HG02981 (cell line): Measurements from ENCODE around the gene ZNF775.

Source experiments
- ATAC-seq: cut with Tn5 transposase; IDR thresholded peaks from one replicate; pipeline ENCODE4 v1.9.1; 2021; ENCODE audit warnings: mild to moderate bottlenecking, moderate library complexity; ENCODE audit not compliant: unreplicated experiment

The ZNF775 gene

DNA sequence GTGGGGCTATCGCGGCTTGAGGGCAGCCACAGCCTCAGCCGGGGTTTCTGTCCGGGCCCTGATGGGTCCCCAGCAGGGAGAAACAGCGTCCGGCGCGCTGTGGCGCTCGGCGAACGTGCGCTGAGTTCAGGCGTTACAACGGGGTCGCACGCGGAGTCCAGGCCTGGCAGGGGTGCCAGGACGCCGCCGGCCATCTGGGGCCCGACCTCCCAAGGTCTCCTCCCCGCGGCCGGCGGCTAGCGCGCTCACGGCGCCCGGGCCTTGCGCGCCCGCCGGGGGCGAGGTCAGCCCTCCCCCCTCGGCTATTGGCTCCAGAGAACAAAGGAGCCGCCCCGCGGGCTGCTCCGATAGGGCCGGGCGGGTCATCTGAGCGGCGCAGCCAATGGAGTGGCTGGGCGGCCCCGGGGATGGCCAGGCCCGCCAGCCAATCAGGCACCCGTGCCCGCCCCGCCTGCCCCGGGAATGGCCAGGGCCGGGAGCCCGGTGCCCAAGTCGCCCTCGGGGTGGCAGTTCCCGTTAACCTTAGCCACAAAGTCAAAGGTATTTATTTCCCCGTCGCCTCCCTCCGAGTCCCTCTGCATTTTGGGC lies at the start of gene ZNF775:
TSS of gene ZNF775 (plus strand) at position 478 of the 588 bp plus-strand sequence. CDS start 9,141 bp downstream, outside the sequence.
- ATAC-seq = peak; percentile 80

DNA sequence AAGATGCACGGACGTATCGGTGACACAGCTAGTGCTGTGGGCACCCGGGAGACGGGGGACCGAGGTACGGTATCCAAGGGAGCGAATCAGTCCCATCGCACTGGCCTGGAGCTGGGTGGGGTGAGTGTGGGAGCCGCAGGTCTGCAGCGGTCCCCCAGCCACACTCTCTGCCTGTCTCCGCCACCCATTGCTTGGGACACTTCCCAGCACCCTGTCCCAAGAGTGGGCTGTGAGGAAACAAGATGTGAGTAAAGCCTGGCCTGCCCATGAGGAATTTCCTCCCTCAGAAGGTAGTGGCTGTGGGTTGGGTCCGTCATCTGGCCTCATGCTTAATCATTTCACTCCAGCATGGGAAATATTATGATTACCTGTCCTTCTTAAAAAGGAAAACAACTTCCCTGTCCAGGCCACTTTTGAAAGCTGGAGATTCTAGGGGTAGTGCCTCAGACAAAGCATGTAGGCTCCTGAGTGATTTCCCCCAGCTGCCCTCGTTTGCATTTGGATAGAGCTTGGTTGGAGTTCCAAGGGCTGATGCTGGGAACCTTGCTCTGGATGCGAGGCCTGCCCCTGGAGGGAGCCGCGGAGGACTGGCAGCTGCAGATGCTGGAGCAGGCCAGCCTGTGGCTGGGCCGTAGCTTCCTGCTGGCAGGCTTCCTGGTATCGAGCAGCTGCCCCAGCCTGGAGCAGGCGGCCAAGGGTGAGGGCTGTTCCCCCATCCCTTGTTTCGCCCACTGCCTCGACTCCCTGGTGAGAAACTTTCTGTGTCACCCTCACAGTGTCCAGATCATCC lies 49.6 kb upstream of the ZNF775 start:
- no peak for ATAC-seq

DNA sequence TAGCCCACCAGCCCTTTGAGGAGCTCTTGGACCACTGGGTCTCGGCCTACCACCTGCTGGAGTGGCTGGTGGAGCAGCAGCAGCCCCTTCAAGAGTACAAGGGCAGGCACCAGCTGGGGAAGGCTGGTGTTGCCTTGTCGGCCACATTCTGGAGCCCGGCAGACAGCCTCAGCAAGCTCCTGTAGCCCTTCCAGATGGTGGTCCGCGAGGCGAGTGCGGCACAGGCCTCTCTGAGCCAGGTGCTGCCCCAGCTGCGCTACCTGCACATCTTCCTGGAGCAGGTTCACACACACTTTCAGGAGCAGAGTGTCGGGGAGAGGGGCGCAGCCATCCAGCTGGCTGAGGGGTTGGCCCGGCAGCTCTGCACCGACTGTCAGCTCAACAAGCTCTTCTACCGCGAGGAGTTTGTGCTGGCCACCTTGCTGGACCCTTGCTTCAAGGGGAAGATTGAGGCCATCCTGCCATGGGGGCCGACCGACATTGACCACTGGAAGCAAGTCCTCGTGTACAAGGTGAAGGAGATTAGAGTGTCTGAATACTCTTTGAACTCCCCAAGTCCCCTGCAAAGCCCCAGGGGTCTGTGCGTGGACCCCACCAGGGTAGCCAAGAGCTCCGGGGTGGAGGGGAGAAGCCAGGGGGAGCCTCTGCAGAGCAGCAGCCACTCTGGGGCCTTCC lies 48.8 kb upstream of the ZNF775 start:
- no peak for ATAC-seq

DNA sequence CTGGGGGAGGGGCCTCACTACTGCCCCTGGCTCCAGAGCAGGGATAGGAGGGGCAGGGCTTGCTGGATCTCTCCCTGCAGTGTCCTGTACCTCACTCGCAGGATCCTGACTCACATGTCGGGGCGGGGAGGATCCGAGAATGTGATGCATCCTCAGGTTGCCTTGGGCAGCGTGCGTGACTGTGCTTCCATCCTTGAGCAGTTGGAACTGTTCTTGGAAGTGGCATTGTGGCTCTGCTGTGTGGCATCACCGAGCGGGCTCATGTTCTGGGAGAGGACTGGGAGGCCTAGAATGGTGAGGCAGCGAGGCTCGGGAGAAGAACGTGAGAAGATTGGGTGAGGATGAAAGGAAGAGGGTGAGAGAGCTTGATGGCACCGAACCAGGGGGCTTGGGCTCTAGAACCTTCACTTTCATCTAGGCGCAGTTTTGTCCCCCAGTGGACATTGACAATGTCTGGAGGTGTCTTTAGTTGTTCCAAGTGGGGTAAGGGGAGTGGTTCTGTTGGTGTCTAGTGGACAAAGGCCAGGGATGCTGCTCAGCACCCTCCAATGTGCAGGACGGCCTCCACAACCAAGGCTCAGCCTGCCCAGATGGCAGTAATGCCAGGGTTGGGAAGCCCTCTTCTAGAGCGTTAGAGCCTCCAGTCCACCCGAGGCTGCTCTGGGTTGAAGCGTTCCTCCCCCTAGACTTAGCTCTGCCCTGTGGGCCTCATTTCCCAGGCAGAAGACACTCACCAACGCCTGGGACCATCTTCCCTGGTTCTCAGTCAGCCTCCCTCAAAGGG lies 46.1 kb upstream of the ZNF775 start:
- no peak for ATAC-seq

DNA sequence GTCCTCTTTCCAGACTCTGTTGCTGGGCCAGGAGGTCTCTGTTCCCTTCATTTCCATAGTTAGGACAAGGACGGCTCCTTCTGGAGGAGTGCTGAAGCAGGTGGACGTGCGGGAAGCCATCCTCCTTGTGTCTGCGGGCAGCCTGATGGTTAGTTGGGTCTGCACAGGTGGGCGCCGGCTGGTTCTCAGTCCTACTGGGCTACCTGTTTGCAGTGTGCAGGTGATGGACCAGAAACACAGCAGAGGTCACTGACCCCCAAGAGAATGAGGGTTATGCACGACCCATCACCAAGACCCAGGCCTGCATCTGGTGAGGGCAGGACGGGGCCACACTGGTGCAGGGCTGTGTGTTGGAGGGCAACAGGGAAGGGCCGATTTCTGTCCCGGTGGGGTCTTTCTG lies 45.5 kb upstream of the ZNF775 start:
- no peak for ATAC-seq

DNA sequence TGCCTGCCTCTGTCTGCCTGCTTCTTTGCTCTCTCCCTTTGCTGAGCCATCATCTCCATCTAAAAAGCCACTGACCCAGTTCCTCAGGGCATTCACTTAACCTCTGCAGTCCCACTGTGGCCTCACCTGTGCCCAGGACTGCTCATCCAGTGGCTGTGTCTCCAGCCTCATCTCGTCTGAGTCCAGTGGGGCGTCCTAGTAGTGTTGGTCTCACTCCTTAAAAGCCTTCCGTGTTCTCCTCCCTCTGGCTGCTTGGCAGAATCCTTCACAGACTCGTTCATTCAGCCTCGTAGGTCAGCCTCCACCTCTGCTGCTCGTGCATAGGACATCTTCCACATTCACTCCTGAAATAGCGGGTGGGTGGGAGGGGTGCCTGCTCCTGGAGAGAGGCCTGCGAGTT lies 45.0 kb upstream of the ZNF775 start:
- no peak for ATAC-seq

DNA sequence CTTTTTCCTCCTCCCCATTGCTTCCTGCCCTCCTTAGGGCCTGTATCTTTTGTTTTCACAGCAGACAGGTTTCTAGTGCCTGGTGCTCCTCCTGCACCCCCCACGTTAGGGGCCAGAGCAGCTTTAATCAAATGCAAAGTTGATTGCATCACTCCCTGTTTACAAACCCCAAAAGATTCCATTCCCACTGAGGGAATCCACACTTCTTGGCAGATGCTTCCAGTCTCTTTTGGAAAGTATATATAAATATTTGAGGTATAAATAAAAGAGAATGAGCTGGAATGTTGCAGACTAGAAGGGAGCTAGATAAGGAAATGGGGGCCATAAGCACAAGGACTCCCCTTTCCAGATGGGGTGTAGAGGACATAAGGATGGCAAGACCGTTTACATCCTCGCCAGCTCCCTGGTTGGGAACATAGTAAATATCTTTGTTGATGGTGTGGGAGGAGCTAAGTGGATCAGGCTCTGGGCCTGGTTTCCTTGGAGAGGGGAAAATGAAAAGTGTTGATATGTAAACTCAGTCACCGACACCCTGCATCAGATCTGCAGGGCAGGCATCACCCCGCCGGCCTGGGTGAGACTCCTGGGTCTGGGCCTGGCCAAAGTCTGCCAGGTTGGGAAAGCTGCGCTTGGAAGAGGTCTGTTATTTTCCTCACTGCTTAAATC lies 43.9 kb upstream of the ZNF775 start:
- ATAC-seq = no peak

DNA sequence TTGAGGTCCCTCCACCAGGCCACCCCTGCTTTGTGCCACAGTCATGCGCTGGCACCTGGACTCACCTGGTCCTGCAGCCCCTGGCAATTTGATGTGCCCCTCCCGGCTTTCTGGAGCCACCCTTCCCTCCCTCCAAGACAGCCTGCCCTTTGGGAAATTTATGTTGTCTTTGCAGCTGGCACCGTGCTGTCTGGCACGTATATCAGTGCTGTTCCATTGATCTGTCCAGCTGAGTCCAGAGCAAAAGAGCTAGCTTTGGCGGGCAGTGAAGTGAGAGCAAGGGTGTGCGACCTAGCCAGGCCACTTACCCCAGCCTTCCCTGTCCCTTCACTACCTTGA lies 43.4 kb upstream of the ZNF775 start:
- no peak for ATAC-seq

DNA sequence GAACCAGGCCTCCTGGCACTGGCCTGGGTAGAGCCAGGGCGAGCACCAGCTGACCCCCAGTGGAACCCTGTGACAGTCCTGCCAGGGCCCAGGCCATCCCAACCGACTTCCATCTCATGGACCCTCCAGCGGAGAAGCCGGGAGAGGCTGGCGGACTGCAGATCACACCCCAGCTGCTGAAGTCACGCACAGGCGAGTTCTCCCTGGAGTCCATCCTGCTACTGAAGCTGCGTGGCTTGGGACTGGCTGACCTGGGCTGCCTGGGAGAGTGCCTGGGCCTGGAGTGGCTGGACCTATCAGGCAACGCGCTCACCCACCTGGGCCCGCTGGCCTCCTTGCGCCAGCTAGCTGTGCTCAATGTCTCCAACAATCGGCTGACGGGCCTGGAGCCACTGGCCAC lies 42.4 kb upstream of the ZNF775 start:
- ATAC-seq = no peak

DNA sequence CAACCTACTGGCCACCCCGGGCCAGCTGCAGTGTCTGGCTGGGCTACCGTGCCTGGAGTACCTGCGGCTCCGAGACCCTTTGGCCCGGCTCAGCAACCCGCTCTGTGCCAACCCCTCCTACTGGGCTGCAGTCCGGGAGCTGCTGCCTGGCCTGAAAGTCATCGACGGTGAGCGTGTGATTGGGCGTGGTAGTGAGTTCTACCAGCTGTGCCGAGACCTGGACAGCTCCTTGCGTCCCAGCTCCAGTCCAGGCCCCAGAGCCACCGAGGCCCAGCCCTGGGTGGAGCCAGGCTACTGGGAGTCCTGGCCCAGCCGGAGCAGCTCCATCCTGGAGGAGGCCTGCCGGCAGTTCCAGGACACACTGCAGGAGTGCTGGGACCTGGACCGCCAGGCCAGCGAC lies 42.0 kb upstream of the ZNF775 start:
- no peak for ATAC-seq

DNA sequence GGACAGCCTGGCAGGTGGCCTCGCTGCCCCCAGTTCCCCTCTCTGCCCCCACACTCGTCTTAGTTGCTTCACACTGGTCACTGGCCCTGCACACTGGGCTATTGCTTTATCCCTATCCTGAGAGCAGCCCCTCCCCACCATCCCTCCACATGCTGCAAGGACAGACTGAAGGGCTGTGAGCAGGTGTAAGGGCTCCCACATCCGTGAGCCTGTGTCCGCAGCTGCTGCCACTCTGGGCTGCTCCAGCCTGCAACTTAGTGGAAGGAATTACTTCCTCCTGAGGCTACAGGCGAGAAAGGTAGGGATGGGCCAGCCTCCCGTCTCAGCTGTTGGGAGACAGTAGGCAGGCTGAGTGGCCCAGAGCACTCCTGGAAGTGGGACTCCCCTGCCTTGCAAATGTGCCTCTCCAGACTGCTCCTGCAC lies 41.5 kb upstream of the ZNF775 start:
- no peak for ATAC-seq

DNA sequence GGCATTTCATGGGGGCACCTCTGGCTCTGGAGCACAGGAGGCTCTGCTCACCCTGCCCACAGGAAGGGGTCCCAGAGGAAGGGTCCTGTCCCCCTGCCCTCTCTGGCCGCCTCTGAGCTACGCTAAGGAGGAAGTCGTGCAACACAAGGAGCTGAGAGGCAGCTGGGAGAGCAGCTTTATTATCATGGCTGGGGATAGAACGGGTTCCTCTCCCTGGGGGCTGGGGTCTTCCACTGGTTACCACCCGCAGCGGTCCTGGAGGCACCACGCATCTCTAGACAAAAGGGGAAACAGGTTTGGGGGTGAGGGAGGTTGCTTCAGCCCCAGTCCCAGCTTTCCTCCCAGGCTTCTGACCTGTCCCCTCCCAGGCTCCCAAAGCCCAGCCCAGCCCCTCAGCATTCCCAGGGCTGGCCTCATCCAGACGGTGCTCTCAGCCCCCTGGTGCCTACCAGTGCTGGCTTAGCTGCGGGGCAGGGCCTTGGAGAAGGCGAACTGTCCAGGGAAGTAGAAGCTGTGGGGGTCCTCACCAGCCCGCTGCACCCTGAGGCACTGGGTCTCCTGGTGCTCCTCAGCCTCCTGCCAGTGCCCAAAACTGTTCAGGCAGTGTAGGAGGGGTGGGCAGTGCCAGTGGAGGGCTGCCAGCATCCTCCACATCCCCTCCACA lies 40.8 kb upstream of the ZNF775 start:
- ATAC-seq = no peak

DNA sequence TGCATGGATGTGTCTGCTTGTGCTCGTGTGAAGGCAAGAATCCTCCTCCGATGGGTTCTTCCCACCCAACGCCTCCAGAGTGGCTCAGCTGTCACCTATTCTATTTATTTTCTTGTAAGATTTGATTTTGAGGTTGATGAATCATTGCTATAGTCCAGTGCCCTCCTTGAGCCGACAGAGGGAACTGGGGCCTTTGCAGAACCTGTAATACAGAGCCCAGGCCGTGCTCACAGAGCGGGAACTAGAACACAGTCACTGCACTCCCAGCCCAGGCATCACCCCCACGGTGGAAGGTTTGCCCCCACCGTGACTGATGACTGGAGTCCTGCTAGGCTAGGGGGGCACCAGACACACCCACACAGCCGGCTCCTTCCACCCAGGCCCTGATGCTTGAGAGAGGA lies 39.7 kb upstream of the ZNF775 start:
- no peak for ATAC-seq

DNA sequence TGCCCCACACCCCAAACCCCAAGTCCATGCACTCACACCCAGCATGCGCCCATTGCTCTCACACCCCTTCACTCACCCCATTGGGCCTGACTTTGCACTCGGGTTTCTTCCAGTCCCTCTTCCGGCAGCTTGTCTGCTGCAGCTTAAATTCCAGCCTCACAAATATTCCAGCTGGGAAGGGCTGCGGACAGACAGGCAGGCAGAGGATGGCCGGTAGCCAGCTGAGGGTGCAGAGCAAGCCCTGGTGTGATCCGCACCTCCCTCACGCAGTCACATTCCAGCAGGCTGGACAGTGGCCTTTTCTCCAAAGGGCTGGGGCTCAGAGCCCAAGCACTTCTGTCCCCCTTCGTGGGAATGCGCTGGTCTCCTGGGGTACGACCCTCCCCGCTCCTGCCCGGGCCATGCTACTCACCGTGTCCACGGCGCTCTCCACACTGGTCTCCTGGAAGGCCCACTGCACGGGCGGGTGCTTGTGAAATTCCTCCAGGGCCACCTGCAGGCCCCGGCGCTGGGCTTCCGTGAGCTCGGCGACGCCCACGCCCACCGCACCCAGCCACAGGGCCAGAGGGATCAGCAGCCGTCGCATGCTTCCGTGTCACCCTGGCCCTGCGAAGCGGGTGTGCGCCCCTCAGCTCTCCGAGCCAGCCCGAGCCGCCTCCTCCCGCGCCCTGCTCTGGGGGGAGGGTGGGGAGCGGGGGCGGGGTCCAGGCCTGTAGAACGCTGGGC lies 38.9 kb upstream of the ZNF775 start:
- ATAC-seq = no peak

DNA sequence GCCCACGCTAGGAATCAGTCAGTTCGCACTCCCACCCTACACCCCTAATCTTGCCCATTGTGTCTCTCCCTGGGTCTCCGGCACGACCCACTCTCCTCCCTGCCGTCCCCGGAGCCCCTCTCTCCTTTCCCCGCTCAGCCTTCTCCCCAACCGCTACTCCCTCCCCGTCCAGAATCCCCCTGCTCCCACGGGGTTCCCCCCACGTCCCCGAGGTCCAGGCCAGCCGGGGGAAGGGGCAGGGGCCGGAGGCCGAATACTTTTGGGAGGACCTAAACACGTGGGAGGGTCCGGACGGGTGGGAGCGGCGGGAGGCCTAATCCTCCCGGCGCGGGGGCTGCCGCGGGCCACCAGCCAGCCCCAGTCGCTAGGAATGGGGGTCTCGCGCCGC lies 38.3 kb upstream of the ZNF775 start:
- no peak for ATAC-seq

DNA sequence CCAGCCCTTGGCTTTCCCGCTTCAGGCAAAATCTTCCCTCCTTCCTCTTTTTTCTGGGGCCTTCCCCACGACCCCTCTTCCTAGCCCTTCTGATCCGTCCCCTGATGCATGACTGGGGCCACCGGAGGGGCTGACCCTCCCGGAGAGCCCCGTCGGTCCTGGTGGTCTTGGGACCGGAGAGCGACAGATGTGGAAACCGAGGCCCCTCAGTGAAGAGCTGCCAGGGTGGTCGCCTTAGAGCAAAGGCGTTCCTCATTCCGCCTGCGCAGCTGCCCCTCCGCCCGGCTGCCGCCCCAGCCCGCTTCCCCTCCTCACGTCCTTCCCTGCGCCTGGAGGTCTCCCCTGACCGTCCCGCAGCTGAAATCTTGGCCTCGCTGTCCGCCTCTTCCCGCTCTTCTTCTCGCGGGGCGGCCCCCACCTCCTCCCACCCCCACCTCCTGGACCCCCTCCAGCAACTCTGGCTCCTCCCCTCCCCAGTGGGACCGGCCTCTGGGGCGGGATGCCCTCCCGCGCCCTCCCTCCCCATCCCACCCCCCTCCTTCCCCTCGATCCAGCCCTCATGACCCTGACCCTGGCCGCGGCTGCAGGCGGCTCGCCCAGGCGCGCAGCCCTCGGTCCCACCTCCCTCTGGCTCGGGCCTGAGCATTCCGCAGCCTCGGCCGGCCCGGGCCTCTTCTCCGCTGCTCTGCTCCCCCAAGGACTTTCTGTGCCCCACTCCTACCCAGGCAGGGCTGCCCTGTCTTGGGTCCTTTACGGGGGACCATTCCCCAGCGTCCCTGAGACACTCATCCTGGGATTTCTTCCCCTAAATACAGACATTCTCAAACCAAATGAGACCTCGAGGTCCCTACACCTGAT lies 37.6 kb upstream of the ZNF775 start, which contains the start of gene RARRES2:
TSS of gene RARRES2 (minus strand) at position 367 of the 858 bp plus-strand sequence. CDS start 1,020 bp downstream, outside the sequence.
- no peak for ATAC-seq

DNA sequence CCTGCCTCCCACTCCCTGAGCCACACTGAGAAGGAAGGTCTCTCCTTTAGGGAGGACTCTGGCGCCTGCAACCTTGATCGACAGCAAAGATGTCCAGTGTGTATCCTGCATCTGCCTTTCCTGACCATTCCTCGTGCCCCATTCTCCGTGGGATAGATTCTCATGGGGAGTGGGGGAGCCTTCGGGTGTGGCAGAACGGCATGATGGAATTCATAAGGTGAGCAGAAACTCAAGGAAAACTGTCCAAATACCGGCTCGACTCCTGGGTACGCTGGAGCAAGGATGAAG lies 37.1 kb upstream of the ZNF775 start:
- no peak for ATAC-seq

DNA sequence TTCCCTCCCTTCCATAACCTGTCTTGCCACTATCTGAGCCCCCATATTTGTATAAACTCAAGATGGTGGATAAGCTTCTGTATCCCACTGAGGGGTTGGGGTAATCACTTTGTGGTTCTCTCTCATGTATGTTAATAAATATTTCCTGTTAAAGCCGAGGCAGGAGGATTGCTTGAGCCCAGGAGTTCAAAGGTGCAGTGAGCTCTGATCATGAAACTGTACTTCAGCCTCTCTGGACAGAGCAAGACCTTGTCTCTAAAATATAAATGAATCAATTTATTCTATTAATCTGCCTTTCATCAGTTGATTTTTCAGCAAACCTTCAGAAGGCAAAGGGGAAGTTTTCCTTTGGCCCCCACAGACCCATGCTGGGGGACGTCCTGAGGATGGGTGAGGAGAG lies 35.9 kb upstream of the ZNF775 start:
- no peak for ATAC-seq

DNA sequence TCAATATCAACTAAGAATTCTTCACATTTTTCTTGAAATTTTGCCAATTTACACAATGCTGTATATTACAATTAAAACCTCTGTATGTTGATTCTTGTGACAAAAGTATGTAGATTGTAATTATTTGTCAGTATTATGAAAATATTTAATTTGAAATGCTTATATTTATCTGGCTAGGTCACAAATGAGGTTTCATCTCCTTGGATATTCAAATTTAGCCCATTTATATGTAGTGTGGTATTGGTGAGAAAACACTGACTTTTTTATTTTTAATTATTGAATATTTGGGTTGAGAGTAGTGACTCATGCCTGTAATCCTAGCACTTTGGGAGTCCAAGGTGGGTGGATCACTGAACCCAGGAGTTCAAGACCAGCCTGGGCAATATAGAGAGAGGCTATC lies 34.8 kb upstream of the ZNF775 start:
- no peak for ATAC-seq
